Tibial nerve (tissue), 4 donors: ENCODE results near the gene CCNY. TPM values are rescaled to one million over a fixed set of nuclear protein-coding genes. Genes with fewer than 3 reads are reported as not detected.

ENCODE experiments used
- DNase-seq, 2 donors: peaks; one replicate each; pipeline ENCODE4 v3.0.0-alpha.2; 2019; ENCODE audit warnings: low spot score in 2 of 2
- H3K27ac ChIP-seq, 4 donors: fragments of 200-600 bp; sonication (generic) in 3 of 4; one replicate each; pipeline ENCODE4 v1.5.1; 2017 to 2019; ENCODE audit warnings: mild to moderate bottlenecking in 1 of 4
- H3K27me3 ChIP-seq, 2 donors: fragments of 200-600 bp; sonication (generic) in 1 of 2; one replicate each; pipeline versions ENCODE4 v1.5.1 to v1.6.0; 2017 to 2019
- H3K36me3 ChIP-seq, 3 donors: fragments of 200-600 bp; sonication (generic); one replicate each; pipeline ENCODE4 v1.5.1; 2018 to 2019
- H3K4me1 ChIP-seq, 4 donors: fragments of 200-600 bp; sonication (generic) in 3 of 4; one replicate each; pipeline ENCODE4 v1.5.1; 2017 to 2019
- H3K4me3 ChIP-seq, 4 donors: fragments of 200-600 bp; sonication (generic) in 3 of 4; one replicate each; pipeline ENCODE4 v1.5.1; 2017 to 2019; ENCODE audit warnings: mild to moderate bottlenecking in 1 of 4, moderate library complexity in 1 of 4
- H3K9me3 ChIP-seq, 4 donors: fragments of 200-600 bp; sonication (generic) in 3 of 4; one replicate each; pipeline ENCODE4 v1.5.1; 2017 to 2019
- CTCF ChIP-seq, 5 experiments: fragments of 200-600 bp in 3 of 5; fragments of 450-650 bp in 2 of 5; sonication (generic) in 3 of 5; IDR thresholded peaks; one replicate each; pipeline ENCODE4 v1.5.1; 2016 to 2019; ENCODE audit warnings: antibody characterized with exemption in 5 of 5, mild to moderate bottlenecking in 3 of 5, moderate library complexity in 2 of 5
- EP300 ChIP-seq, 2 donors: sonication (generic); formaldehyde crosslinking; IDR thresholded peaks; one replicate each; pipeline ENCODE4 v1.6.1; 2017; ENCODE audit warnings: antibody characterized with exemption in 2 of 2, mild to moderate bottlenecking in 1 of 2
- POLR2A ChIP-seq, 2 donors: fragments of 450-650 bp; IDR thresholded peaks; one replicate each; pipeline ENCODE4 v1.6.1; 2017; ENCODE audit warnings: antibody characterized with exemption in 2 of 2, mild to moderate bottlenecking in 2 of 2, moderate library complexity in 2 of 2
- WGBS, 2 donors: methylation state at CpG; one replicate each; pipeline ENCODE4 v1.1.5; 2018; 5-methylcytosine and 5-hydroxymethylcytosine counted together
- total RNA-seq, 4 donors: library from RNA; depleted of rRNA; stranded (reverse); fragments of >200 nt; gene quantifications; one replicate each; pipeline ENCODE4 v1.1.0, GENCODE V29; 2016

CCNY gene
- total RNA-seq, 4 donors from 2014 or later: 24.3 to 27.6 (median 26.5) TPM

- DNase-seq: no peak
- no peak overlapping the region for H3K27ac ChIP-seq
- 79% methylated on average over 2 of the region's 2 CpGs for WGBS, 2 donors
- H3K36me3 ChIP-seq: no peaks in the 10 kb centered on the region
- peaks cover 0 to 84% (median 28%) of the 10 kb centered on the region in 4 donors for H3K4me1 ChIP-seq
- H3K27me3 ChIP-seq: no peaks in the 10 kb centered on the region
- no peak overlapping the region for H3K4me3 ChIP-seq
- TF ChIP-seq EP300 (IDR thresholded peaks at IDR 0.05): no peak
- no peak for TF ChIP-seq CTCF (IDR thresholded peaks at IDR 0.05)
- no peak for TF ChIP-seq POLR2A (IDR thresholded peaks at IDR 0.05)
- H3K9me3 ChIP-seq: no peaks in the 10 kb centered on the region
Measured at GRCh38 chr10:35349389-35349915, 13.1 kb downstream of the CCNY start.

GRCh38 chr10:35351021-35351420, 14.7 kb downstream of the CCNY start:
- no peak for DNase-seq
- Histone ChIP-seq H3K4me1 (peaks cover 0 to 80% (median 28%) of the 10 kb centered on the region in 4 donors), H3K9me3 (no peaks in the 10 kb centered on the region), H3K4me3 (no peak overlapping the region), H3K27me3 (no peaks in the 10 kb centered on the region), H3K27ac (no peak overlapping the region), H3K36me3 (no peaks in the 10 kb centered on the region)
- TF ChIP-seq POLR2A (IDR thresholded peaks at IDR 0.05) (no peak), CTCF (IDR thresholded peaks at IDR 0.05) (no peak), EP300 (IDR thresholded peaks at IDR 0.05) (no peak)
- 65 to 76% methylated on average over 2 of the region's 2 CpGs for WGBS, 2 donors

GRCh38 chr10:35352097-35352496, 15.8 kb downstream of the CCNY start:
- Histone ChIP-seq H3K36me3 (no peaks in the 10 kb centered on the region), H3K27ac (no peak overlapping the region), H3K4me3 (no peak overlapping the region), H3K4me1 (peaks cover 0 to 80% (median 20%) of the 10 kb centered on the region in 4 donors), H3K9me3 (no peaks in the 10 kb centered on the region), H3K27me3 (no peaks in the 10 kb centered on the region)
- no peak for TF ChIP-seq POLR2A (IDR thresholded peaks at IDR 0.05)
- TF ChIP-seq CTCF (IDR thresholded peaks at IDR 0.05): no peak
- TF ChIP-seq EP300 (IDR thresholded peaks at IDR 0.05): no peak
- 73 to 78% methylated on average over 2 of the region's 2 CpGs for WGBS, 2 donors
- DNase-seq: no peak

- no peak for TF ChIP-seq CTCF (IDR thresholded peaks at IDR 0.05)
- TF ChIP-seq EP300 (IDR thresholded peaks at IDR 0.05): no peak
- no peak for TF ChIP-seq POLR2A (IDR thresholded peaks at IDR 0.05)
- no peak overlapping the region for H3K27ac ChIP-seq
- no peak overlapping the region for H3K4me3 ChIP-seq
- no peaks in the 10 kb centered on the region for H3K27me3 ChIP-seq
- 80 to 91% methylated on average over 7 of the region's 7 CpGs for WGBS, 2 donors
- H3K9me3 ChIP-seq: no peaks in the 10 kb centered on the region
- peaks cover 0 to 80% (median 17%) of the 10 kb centered on the region in 4 donors for H3K4me1 ChIP-seq
- H3K36me3 ChIP-seq: no peaks in the 10 kb centered on the region
- DNase-seq: no peak
Measured at GRCh38 chr10:35352512-35352911, 16.2 kb downstream of the CCNY start.

- Histone ChIP-seq H3K9me3 (no peaks in the 10 kb centered on the region), H3K4me1 (peaks cover 0 to 80% (median 16%) of the 10 kb centered on the region in 4 donors), H3K27me3 (no peaks in the 10 kb centered on the region), H3K27ac (no peak overlapping the region), H3K4me3 (no peak overlapping the region), H3K36me3 (no peaks in the 10 kb centered on the region)
- DNase-seq: no peak
- WGBS, 2 donors: 77 to 83% methylated on average over 2 of the region's 2 CpGs
- TF ChIP-seq POLR2A (IDR thresholded peaks at IDR 0.05) (no peak), EP300 (IDR thresholded peaks at IDR 0.05) (no peak), CTCF (IDR thresholded peaks at IDR 0.05) (no peak)
Measured at GRCh38 chr10:35353395-35353794, 17.1 kb downstream of the CCNY start.
